GM19023 (cell line): ENCODE data around the gene GLRB.
"Not testable (repeated sequence)": the region's sequence is repeated elsewhere in the genome, so short reads cannot be mapped to it uniquely, and the experiment has no call there.

Experiments
- ATAC-seq: cut with Tn5 transposase; IDR thresholded peaks from one replicate; pipeline ENCODE4 v1.9.1; 2021; ENCODE audit warnings: mild to moderate bottlenecking, moderate library complexity; ENCODE audit not compliant: unreplicated experiment

The GLRB gene

DNA sequence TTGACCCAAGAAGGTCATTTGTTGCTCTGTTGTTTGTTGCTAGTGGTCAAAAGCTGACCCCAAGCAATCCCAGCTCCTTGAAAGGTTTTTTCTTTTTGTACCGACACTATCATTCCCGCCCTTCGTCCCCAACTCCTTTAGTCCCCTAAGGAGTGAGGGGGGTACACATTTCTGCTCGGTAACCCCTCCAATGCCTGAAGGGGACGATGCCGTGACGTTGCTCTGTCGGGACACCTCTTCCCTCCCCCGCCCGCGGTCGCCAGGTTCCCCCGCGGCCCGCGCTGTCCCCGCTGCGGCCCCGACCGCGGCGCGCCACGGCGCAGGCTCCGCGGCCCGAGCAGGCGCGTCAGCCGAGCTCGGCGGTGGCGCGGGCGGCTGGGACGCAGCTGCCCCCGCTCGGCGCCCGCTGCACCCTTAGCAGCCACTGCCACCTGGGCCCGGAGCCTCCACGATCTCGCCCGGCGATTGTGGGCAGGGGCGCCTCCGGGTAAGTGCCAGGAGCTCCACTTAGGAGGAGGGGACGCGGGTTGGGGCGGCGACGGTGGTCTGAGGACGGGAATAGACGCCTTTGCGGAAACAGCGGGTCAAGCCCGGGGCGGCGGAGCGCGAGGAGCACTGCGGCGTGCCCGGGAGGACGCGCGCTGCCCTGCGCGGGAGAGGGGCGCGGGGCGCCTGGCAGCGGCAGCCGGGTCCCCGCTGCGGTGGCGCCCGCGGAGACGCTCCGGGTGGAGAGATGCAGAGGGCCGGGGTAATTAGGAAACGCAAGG, at the start of gene GLRB:
Gene GLRB (plus strand): TSS at position 340 of the 767 bp plus-strand sequence. CDS start 1,875 bp downstream, outside the sequence.
- ATAC-seq = no peak

DNA sequence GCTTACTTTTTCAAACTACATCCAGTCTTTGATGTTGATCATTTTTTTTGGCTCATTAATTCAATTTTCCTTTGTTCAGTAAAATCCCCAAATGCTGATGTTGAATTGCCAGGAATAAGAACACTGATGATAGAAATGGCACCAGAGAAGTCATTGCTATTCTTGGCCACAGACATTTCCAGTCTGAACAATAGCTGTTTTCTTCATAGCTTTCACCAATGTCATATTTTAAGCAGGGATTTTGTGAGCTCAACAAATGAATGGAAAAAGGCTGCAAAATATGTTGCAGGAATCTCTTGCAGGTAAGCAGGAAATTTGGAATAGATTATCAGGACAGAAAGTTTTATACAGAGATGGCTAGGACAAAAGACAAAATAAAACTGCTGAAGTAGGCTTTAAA, 40.5 kb upstream of the GLRB start:
- no peak for ATAC-seq

DNA sequence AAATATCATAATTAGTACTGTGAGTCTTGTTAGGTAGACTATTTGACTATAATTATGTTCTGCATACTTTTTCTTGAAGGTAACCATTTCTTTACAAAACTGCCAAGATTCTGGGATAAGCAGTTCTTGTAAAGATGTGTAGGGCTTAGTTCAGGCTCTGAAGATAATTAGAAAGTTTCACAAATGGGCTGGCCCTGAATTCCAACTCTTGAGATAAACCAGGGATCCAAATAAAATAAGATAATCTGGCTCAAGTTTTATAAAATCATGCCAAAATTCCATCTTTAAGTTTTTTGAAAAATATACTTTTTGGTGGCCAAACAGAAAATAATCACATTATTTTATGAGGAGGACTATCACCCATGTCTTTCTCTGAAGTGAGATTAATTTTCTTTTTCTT, 35.5 kb upstream of the GLRB start:
- no peak for ATAC-seq

DNA sequence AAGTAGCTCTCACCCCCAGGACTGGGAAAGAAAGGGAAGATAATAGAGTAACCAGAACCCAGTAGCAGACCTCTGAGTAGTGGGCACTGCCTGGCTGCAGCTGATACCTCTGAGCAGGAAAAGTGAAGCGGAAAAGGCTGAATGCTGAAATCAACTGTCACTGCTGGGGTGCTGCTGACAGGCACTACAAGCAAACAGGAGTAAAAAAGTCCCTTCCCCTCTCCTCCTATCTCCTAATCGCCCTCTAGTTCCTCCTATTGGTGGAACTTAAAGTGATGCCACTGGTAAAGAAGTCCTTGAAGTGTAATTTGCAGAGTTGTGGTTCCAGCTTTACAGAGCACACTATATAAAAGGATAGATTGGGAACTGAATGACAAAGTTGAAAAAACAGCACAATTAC, 32.8 kb upstream of the GLRB start:
- ATAC-seq = no peak

DNA sequence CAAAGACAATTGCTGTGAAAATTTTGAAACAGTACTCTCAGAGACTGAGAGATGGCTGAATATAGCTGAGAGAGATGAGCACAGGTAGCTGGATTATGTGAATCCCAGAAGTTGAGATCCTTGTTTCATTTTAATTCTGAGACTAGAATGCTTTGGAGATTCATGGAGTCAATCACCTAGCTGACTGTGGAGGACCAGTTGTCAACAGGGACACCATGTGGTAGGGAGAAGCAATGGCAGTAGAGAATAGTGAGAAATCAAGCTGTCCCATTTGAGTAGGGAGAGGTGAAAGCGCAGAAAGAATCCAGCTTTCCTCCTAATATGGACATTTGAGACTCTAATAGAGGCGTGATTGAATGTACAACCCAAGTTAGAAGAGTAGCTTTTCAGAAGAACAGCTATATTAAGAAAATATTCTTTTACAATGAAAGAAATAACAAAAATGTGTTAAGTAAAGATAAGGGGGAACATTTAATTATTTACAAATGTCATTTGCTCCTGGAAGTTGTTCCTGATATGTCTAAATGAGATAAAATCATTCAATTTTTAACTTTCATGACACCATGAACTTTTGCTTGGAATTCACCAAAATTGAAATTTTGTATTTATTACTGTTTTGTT, 30.3 kb upstream of the GLRB start:
- no peak for ATAC-seq

DNA sequence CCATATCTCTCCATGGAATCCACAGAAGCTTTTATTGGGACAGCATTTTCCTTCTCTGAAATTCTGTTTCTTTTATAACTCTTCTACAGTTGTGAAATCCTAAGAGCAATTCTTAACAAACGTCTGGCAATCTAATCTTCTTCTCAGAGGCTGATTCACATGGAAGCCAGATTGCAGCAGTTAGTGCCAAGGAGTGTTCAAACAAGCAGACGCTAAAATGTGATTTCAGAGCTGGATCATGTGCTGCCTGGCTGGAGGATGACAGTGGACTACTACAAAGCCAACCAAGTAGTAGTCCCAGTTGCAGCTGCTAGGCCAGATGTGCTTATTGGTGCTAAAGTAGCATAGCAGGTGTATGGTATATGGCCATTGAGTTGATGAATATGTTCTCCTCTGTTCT, 27.7 kb upstream of the GLRB start:
- ATAC-seq = no peak

DNA sequence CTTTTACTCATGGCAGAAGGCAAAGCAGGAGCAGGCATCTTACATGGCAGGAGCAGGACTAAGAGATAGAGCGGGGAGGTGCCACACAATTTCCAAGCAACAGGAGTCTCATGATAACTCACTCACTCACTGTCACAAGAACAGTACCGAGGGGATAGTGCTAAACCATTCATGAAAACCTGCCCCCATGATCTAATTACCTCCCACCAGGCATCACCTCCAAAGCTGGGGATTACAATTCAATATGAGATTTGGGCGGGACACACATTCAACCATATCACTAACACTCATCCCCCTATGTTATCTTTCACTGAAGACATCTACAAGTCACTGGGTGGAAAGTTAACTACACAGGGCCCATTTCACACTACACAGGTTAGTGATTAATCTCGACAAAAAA, 25.4 kb upstream of the GLRB start:
- ATAC-seq = no peak

DNA sequence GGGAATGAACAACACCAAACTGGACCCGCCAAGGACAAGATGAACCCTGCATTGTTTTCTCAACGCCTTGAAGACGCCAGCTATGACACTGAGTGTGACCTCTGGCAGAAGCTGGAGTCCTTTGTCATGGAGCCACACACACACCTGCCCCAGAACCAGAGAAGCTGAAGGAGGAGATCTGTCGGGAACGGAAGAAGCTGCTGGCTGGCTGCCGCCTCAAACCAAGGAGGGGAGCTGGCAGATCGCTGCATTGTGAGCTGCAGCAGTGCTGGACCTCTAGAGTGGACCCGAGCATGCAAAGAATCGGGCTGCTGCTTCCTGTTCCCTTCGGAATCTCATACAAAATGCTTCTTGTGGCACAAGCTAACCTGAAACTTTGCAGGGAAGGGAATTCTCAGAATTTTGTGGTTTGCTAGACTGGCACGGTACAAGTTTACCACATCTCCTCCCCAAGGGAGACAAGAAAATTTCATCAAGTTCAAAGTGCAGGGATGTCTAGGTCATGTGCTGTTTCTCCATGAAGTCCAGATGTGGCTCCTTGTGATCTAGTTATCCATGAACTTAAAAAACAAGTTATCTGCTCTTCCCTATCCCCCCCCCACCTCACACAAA, 23.4 kb upstream of the GLRB start:
- ATAC-seq = no peak

DNA sequence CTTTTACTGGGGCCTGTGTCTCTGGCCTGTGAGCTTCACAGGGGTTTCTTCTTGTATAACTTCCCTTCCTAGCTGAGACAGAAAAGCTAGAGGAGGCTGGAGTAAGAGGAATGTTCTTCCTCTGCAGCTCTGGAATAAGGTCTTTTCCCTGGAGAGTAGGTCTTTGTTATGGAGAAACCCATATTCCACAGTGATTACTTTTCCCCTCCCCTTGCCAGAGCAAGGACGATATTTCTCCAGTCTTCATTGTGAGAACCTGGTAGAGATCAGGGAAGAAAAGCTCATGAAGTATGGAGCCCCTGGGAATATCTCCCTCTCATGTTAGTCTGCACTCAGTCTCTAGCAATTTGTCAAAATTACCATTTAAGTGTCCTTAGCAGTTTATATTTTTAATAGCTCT, 18.7 kb upstream of the GLRB start:
- ATAC-seq = no peak

DNA sequence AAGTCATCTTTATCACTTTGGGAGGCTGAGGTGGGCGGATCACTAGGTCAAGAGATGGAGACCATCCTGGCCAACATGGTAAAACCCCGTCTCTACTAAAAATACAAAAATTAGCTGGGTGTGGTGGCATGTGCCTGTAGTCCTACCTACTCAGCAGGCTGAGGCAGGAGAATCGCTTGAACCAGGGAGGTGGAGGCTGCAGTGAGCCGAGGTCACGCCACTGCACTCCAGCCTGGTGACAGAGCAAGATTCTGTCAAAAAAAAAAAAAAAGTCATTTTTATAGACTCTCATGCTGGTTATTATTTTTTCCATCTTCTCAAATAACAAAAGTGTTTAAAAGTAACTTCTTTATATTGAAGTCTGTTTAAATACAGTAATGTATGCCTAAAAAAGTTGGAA, 17.1 kb upstream of the GLRB start:
- not testable (repeated sequence) for ATAC-seq

DNA sequence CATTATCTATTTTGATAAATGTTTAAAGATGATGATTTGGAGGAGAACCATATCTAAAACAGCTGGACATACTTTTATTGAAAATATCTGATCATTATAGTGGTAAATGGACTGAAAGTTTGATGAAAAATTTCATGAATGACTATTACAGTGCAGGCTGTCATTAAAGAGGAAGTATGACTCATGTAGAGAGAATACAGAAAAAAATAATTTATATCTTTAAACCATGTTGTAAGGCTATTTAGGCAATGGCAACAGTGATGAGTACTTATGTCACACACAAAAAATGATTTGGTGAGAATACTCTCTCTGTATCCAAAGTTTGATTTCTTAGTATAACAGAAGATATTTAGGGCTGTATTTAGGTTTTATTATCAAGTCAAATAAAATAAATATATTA, 3.9 kb upstream of the GLRB start:
- ATAC-seq = no peak

DNA sequence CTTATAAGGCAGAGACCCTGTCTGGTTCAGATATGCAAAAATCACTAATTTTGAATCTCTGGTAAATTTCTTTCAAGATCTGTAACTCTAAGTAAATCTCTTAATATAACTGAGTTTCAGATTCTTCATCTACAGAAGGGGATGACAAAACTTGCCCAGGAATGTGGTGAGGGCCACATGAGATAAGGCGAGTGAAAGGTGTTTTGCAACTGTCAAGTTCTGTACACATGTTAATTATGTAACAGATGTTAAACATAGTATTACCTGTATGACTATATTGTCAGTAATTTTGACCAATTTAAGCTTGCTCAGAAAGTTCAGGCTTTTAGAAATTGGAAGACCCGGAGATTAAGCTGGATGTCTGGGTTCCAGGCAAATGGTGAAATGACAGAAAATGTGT, 549 bp upstream of the GLRB start:
- no peak for ATAC-seq

DNA sequence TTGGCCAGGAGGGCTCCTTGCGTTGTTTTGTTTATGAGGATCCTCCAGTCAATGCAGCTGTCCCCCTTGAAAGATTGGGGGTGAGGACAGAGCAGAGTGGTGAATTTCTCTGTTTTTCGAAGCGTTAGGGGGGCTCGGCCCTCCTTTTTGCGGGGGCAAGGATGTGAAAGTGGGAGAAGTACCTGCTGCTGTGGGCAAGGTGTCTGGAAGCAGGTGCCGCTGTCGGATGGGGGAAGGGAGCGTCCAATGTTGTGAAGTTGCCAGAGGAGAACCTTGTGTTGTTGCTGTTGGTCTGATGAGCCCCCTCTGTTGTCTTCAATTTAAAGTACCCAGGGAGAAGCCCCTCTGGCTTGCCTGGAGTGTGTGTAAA, 613 bp downstream of the GLRB start:
- no peak for ATAC-seq

DNA sequence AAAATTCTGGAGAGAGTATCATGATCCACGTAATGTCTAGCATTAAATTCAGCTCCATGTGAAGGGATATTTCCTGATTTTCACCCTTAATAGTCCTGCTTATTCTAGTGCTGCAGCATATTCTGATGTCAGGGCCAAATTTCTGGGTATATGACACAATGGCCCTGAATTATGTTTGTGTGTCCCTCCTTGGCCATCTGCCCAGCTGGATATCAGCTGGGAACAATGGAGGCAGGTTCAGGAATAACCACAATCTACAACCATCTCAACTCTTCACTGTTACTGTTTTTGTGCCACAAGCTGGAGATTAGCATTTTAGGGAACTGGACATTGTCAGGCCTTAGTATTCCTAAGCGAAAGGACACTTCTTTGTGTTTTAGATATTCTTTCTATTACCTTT, 3.5 kb downstream of the GLRB start:
- no peak for ATAC-seq

DNA sequence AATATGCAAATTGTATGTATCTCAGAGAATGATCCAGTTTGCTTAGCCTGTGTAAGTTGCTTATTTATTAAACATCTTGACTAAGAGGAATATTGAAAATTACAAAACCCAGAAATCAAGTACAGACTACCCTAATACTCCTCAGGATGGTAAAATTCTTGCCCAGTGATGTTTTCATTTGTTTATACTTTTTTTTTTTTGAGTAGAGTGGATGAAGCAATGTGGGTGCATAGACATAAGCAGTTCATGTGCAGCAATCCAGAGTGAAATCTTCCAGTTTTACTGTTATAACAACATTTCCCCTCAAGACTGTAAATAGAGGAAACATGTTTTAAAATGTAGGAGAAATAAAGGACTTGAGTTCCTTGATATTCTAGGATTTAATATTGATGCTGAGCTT, 4.7 kb downstream of the GLRB start:
- no peak for ATAC-seq

DNA sequence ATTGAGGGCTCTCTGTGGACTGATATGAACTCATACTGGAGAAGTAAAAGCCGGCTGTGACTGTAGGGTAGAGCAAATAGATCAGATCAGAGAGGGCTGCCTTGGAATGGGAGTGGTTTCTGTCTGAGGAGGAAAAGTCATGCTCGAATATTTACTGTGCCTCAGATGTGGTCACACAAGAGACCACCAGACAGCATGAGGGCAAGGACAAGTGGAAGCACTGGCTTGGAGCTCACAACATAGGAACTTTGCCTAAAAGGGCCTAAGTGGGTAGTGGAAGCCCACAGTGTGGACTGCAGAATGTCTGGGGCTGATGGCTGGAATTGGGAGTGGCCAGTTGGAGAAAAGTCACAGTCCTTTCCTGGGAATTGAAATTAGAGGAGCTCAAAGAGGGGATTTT, 19.8 kb downstream of the GLRB start:
- ATAC-seq = no peak

DNA sequence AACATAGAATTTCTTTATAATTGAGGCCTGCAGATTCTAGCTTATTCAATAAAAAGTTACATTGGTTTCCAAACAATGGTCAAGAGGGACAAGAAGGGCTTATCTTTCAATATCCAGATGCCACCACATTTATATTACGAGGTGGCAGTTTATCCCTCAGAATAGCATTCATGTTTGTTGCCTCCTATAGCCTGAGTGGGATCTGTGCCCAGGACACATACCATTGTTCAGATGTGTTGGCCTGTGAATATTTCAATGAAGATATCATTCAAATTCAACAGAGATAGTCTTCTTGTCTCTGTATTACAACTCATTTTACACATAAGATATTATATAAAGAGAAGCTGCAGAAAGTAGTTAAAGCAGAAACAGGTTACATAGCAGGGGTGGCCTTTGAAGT, 20.5 kb downstream of the GLRB start:
- no peak for ATAC-seq

DNA sequence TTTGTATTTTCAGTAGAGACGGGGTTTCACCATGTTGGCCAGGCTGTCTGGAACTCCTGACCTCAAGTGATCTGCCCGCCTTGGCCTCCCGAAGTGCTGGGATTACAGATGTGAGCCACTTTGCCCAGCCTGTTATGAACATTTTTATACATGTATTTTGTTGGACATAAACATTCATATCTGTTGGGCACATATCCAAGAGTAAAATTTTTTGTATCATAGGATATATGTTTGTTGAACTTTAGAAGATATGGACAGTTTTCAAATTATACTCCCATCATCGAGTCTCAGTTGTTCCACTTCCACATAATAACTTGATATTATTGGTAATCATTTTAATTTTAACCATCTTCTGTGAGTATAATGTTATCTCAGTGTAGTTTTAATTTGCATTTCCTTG, 23.6 kb downstream of the GLRB start:
- no peak for ATAC-seq

DNA sequence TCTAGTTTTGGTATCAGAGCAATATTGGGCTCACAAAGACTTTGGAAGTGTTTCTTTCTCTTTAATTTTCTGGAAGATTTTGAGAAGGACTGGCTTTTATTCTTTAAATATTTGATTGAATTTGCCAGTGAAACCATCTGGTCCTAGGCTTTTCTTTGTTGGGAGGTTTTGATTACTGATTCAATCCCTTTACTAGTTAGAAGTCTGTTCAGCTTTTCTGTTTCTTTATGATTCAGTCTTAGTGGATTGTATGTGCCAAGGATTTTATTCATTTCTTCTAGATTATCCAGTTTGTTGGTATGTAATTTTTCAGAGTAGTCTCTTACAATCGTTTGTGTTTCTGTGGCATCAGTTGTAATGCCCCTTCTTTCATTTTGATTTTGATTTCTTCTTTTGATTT, 28.6 kb downstream of the GLRB start:
- ATAC-seq = no peak

DNA sequence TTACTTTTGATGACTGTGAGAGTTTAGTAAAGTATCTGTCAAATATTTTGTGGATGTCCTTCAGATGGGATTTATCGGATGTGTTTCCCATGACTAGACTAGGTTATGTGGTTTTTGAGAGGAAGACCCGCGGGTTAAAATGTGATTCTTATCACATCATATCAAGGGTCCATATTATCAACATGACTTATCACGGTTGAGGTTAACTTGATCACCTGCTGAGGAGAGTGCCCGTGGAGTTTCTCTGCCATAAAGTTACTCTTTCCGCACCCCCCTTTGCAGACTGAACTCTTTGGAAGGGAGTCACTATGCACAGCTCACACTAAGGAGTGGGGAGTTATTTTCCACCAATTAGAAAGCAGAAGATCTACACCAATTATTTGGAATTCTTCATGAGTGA, 38.7 kb downstream of the GLRB start:
- ATAC-seq = no peak

DNA sequence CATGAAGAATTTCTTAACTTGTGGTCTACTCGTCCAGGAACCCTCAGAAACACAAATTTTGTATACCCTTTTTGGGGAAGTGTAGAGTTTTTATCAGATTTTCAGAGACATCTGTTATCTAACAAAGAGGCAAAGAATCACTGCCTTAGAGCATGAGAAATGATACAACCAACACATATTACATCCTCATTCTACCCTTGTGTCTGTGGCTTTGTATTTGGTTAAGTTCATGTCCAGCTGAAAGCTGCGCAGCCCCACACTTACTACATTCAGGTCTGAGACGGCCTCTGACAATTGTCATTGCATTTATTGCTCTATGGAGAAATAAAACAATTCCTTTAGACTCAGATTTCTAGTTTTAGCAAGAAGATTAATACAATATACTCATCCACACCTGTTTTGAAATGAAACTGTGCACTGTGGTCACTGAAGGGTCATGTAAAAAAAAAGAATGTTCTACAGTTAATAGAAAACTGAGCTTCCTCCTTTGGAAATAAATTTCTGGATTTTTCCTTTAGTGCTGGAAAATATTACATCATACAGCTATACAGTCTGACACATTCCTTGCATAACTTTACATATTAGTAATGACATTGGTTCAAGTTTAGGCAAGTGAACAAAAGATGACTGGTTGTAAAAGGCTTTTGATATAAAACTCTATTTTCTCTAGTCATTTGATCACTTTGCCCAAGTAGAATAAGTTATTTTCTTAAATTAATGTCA, 39.8 kb downstream of the GLRB start:
- no peak for ATAC-seq

DNA sequence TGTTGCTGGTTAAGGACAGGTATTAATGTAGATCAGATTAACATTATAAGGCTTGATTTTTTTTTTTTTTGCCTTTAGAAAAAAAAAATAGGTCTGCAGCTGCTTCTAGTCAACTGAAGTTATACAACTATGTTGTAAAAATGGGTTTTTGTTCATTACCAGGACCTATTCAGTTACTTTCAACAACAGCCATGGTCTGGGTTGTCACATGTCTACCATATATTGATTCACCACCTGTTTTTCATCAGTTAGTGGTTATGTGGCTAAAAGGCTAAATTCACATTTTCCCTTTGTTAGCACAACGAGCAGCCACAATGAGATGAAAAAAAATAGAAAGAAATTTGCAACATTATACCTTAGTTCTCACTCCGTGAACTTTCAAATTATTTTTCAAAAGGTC, 45.5 kb downstream of the GLRB start:
- ATAC-seq = no peak
